Activated CD4-positive, alpha-beta T cell treated with anti-CD3 and anti-CD28 coated beads for 36 hours (primary cell): Measurements from ENCODE around the gene RALGPS1. TPM values are rescaled to one million over a fixed set of nuclear protein-coding genes. Genes with fewer than 3 reads are reported as not detected.

Source experiments
- ATAC-seq: fragments of 200-7000 bp; cut with Tn5 transposase; one replicate; pipeline ENCODE4 v1.10.0; 2021; ENCODE audit warnings: mild to moderate bottlenecking, moderate library complexity
- CTCF ChIA-PET: fragments of 350-600 bp; sonication (Branson Sonifier 250); formaldehyde crosslinking; loops from one replicate; lab custom pipeline; 2021; ENCODE audit warnings: antibody characterized with exemption; lab: Charles Lee
- POLR2A ChIA-PET: fragments of 350-600 bp; sonication (Branson Sonifier 250); formaldehyde crosslinking; loops from one replicate; lab custom pipeline; 2021; ENCODE audit warnings: antibody characterized with exemption, inconsistent platforms; lab: Charles Lee
- DNase-seq: peaks from one replicate; pipeline ENCODE4 v3.0.0-alpha.2; 2020
- H3K27ac Mint-ChIP-seq: one replicate; pipeline ENCODE4 v1.8.0; 2021; ENCODE audit warnings: mixed read lengths
- H3K27me3 Mint-ChIP-seq: one replicate; pipeline ENCODE4 v1.8.0; 2021; ENCODE audit warnings: mixed read lengths
- H3K36me3 Mint-ChIP-seq: one replicate; pipeline ENCODE4 v1.8.0; 2021; ENCODE audit warnings: low read depth, mixed read lengths
- H3K4me1 Mint-ChIP-seq: one replicate; pipeline ENCODE4 v1.8.0; 2021; ENCODE audit warnings: mixed read lengths
- H3K4me3 Mint-ChIP-seq: one replicate; pipeline ENCODE4 v1.8.0; 2021; ENCODE audit warnings: mild to moderate bottlenecking, moderate library complexity, mixed read lengths
- H3K9me3 Mint-ChIP-seq: one replicate; pipeline ENCODE4 v1.8.0; 2021; ENCODE audit warnings: low read depth, mixed read lengths
- intact Hi-C, 2 experiments: fragments of 100-400 bp; cut with DNase I in 1 of 2; cut with micrococcal nuclease in 1 of 2; formaldehyde crosslinking; loops; one replicate each; pipeline versions ENCODE4 v1.14.2 to v1.15.1; 2022 to 2024; cut with DNase I, micrococcal nuclease
- total RNA-seq, 2 experiments: library from RNA; stranded (reverse); gene quantifications; one replicate each; pipeline ENCODE4 v1.2.3, GENCODE V29; 2021

The RALGPS1 gene
- total RNA-seq, 2 experiments from 2014 or later, result 1.2 to 2.2 TPM

DNA sequence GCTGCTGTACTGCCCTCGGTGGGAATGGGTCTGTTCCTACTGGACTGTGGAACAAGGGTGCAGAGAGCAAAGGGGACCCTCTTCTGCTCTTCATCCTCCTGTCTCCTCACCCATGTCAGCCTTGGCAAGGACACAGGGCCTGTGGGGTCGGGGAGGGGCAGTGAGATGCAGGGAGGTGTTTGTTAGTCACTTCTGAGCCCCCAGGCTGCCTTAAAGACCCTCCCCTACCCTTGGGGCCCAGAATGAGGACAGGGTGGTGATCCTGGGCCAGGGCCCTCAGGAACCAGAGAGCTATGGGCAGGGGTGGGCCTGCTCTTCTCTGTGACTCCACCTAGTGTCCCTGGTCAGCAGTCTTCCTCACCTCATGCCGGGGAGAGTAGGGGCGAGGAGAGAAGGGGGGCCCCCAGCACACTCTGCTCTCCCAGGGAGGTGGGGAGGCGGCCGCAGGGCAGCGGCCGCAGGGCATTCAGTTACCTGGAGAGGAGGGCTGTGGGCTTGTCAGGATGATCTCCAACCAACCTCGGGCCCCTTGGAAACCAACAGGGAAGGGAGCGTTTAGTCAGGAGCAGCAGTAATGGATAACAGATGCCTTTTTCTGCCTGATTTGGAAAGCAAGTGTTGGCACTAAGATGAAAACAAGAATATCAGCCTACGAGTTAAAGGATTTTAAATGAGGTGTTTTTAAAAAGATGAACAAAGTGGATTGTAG lies 288.0 kb downstream of the RALGPS1 start:
- ATAC-seq (no peak), DNase-seq (no peak)
- intact Hi-C loops, result no loop called here
- Mint-ChIP-seq H3K27me3 (peaks cover under 1% of the 10 kb centered on the region), H3K4me3 (no peak overlapping the region), H3K4me1 (peaks cover 4% of the 10 kb centered on the region), H3K36me3 (no peaks in the 10 kb centered on the region), H3K27ac (no peak overlapping the region), H3K9me3 (no peaks in the 10 kb centered on the region)
- ChIA-PET POLR2A (interaction anchor here (0.5 kb wide), 1 partner anchor 167 kb away, joined by 4 read pairs; no protein-coding TSS in a partner anchor), CTCF (interaction anchor here (6.7 kb wide), 1 partner anchor 263 kb away, joined by 90 read pairs; no protein-coding TSS in a partner anchor)

DNA sequence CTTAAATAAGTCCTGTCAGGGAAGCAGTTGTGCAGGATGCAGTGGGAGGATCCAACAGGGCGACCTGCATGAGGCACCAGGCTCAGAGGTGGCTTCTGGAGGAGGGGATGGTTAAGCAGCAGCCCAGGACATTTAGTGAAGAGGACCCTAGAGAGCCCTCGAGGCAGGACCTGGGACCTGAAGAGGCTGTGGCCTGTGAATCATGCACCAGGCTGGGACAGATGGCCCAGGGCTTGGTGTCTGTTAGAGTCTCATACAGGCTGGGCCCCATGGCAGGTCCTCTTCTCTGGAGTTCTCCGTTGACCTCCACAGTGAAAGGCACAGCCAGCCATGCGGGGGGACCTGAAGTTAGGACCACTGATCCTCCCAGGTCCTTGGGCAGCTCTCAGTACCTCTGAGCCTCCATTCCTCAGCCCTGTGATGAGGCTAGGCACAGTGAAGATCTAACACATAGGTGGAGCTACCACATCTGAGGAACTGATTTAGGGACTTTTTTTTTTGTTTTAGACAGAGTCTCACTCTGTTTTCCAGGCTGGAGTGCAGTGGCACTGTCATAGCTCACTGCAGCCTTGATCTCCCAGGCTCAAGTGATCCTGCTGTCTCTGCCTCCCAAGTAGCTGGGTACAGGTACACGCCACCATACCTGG lies 289.2 kb downstream of the RALGPS1 start:
- Mint-ChIP-seq H3K27me3 (no peaks in the 10 kb centered on the region), H3K9me3 (no peaks in the 10 kb centered on the region), H3K4me1 (peaks cover 2% of the 10 kb centered on the region), H3K36me3 (no peaks in the 10 kb centered on the region), H3K4me3 (no peak overlapping the region), H3K27ac (no peak overlapping the region)
- ATAC-seq (no peak), DNase-seq (no peak)
- CTCF ChIA-PET, result interaction anchor here (0.6 kb wide), 3 partner anchors 24 to 894 kb away, joined by 3 to 5 read pairs (median 4); no protein-coding TSS in a partner anchor
- POLR2A ChIA-PET, result no interaction called here
- intact Hi-C loops, result no loop called here

DNA sequence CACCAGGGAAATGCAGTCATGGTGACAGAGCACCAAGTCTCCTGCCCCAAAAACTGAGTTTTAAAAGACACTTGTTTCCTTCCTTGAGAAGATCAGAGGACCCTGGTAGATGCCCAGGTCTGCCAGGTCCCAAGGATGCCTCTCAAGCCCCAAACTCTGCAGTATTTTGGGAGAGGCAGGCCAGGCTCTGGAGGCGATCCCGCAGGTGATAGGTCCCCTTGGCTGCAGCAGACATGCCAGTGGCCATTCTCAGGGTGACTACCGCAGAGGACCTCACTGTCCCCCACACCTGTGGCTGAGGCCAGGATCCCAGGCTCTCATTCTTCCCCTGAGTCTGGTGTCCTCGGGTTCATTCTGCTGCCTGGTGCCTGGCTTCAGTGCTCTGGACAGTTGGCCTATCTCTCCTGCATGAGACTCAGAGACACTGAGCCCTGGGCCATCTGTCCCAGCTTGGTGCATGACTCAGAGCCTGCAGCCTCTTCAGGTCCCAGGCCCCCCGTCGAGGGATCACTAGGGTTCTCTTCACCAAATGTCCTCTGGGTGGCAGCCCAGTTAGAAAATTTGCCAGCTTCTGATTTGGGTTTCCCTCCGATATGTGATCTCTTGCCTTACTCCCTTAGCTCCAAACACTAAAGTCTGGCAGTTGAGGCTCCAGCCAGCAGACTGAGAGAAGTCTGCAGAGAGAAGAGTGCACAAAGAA lies 290.3 kb downstream of the RALGPS1 start:
- CTCF ChIA-PET, result interaction anchor here (0.9 to 1.2 kb wide), 2 partner anchors 10 to 12 kb away, joined by 3 to 6 read pairs; no protein-coding TSS in a partner anchor
- H3K36me3 Mint-ChIP-seq, result no peaks in the 10 kb centered on the region
- POLR2A ChIA-PET, result interaction anchor here (0.6 kb wide), 1 partner anchor 12 kb away, joined by 3 read pairs; no protein-coding TSS in a partner anchor
- ATAC-seq (no peak), DNase-seq (peak; percentile 36)
- H3K9me3 Mint-ChIP-seq, result no peaks in the 10 kb centered on the region
- no peaks in the 10 kb centered on the region for H3K27me3 Mint-ChIP-seq
- no peak overlapping the region for H3K4me3 Mint-ChIP-seq
- intact Hi-C loops, result no loop called here
- H3K4me1 Mint-ChIP-seq, result no peaks in the 10 kb centered on the region
- no peak overlapping the region for H3K27ac Mint-ChIP-seq

DNA sequence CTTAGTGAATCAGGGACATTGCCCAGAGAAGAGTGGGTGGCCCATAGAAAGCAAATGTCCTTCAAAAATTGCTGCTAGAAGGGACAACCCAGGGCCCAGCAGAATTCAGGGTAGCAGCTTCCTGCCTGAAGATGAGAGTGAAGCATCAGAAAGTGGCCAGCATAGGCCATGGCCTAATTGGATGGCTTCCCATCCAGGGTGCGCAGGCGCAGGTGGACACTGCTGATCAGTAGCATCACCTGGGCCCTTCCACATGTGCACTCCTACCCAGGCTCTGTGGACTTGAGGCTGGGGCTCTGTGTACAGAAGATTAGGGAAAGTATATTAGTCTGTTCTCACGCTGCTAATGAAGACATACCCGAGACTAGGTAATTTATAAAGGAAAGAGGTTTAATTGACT lies 291.4 kb downstream of the RALGPS1 start:
- H3K4me1 Mint-ChIP-seq, result no peaks in the 10 kb centered on the region
- CTCF ChIA-PET, result interaction anchor here (0.6 to 1.2 kb wide), 2 partner anchors 8 to 265 kb away, joined by 3 to 6 read pairs; no protein-coding TSS in a partner anchor
- no peak overlapping the region for H3K4me3 Mint-ChIP-seq
- POLR2A ChIA-PET, result no interaction called here
- DNase-seq, result no peak
- H3K27ac Mint-ChIP-seq, result no peak overlapping the region
- ATAC-seq, result no peak
- H3K9me3 Mint-ChIP-seq, result no peaks in the 10 kb centered on the region
- no peaks in the 10 kb centered on the region for H3K36me3 Mint-ChIP-seq
- intact Hi-C loops, result no loop called here
- no peaks in the 10 kb centered on the region for H3K27me3 Mint-ChIP-seq

DNA sequence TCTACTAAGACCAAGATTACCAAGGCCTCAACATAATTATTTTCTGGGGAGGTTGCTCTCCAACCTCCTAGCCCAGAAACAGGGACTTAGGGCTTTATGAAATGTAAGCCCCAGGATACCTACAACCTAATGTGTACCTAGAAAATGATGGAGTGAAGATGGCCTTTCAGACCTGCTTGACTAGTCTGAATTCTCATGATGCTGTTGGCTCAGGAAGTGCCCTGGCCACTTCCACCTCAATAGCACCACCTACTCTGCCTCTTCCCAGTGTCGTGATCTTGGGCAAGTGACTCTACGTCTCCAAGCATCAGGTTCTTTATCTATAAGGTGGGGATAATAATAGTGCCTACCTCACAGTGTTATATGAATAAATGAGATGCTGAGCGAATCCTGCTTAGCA lies 292.1 kb downstream of the RALGPS1 start:
- Mint-ChIP-seq H3K27me3 (no peaks in the 10 kb centered on the region), H3K4me1 (no peaks in the 10 kb centered on the region), H3K27ac (no peak overlapping the region), H3K36me3 (no peaks in the 10 kb centered on the region), H3K4me3 (no peak overlapping the region), H3K9me3 (no peaks in the 10 kb centered on the region)
- DNase-seq (no peak), ATAC-seq (no peak)
- POLR2A ChIA-PET, result no interaction called here
- intact Hi-C loops, result no loop called here
- CTCF ChIA-PET, result no interaction called here

DNA sequence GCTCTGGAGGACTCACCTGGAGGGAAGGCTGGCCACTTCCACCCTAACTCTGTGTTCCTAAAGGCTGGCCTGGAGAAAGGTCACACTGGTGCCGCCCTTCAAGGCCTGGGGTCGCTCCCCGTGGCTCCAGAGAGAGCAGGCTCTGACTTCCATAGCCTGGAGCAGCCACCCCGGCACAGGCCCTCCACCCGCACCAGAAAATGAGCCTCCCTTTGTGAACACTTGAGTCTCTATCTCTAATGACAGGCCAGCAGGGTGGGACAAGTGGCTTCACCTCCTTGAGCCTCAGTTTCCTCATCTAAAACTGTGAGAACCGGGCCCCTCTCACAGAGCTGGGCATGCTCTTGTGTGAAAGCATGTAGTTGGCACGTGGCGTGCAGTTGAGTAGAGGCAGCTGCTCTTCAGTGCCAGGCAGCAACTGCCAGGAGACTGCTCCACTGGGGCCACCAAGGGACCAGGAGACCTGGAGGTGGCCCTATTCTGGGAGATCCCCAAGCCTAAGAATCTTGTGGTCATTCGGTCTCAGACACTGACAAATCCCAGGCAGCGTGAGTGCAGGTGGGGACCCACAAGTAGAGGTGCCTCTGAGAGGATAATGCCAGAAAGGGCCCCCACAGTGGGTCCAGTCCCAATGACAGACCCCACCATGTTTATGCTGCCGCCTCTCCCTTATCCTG lies 293.3 kb downstream of the RALGPS1 start:
- DNase-seq (no peak), ATAC-seq (no peak)
- H3K27me3 Mint-ChIP-seq, result no peaks in the 10 kb centered on the region
- H3K4me3 Mint-ChIP-seq, result no peak overlapping the region
- ChIA-PET POLR2A (no interaction called here), CTCF (no interaction called here)
- intact Hi-C loops, result no loop called here
- H3K27ac Mint-ChIP-seq, result no peak overlapping the region
- H3K4me1 Mint-ChIP-seq, result no peaks in the 10 kb centered on the region
- no peaks in the 10 kb centered on the region for H3K36me3 Mint-ChIP-seq
- no peaks in the 10 kb centered on the region for H3K9me3 Mint-ChIP-seq

DNA sequence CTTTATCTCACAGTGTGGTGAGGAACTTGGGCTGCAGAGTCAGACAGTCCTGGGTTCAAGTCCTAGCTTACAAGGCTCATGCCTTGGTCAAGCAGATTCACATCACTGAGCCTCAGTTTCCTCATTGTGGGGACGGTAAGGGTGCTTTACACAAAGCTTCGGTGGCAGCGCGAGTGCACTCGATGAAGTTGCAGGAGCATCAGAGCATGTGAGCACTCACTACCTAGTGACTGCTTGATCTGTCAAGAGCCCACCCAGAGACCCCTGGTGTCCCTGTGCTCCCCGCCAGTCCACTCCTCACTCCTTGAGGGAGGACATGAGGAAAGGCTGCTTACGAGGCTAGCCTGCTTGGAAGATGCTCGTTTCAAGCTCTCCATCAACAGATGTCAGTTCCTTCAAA lies 293.8 kb downstream of the RALGPS1 start:
- intact Hi-C loops, result no loop called here
- POLR2A ChIA-PET, result no interaction called here

DNA sequence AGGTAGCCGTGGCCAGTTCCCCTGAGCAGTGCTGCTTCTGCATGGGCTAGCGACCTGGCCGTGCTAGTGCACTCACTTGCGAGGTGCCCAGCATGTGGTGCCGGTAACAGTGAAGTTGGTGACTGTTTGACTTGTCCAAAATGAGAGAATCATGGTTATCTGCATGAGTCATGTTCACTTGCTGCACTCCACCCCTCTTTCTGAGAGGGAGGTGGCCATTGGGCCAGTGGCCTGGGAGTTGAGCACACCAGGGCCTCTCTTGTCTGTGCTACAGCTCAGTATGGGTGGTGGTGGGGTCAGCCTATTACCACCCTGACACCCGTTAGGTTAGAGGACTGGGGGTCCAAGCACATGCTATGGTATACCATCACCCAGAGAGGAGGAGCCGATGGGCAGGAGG lies 294.6 kb downstream of the RALGPS1 start:
- DNase-seq (no peak), ATAC-seq (no peak)
- Mint-ChIP-seq H3K27ac (no peak overlapping the region), H3K36me3 (no peaks in the 10 kb centered on the region), H3K4me3 (no peak overlapping the region), H3K4me1 (no peaks in the 10 kb centered on the region), H3K27me3 (no peaks in the 10 kb centered on the region), H3K9me3 (no peaks in the 10 kb centered on the region)
- intact Hi-C loops, result no loop called here
- ChIA-PET CTCF (no interaction called here), POLR2A (no interaction called here)

More for the DNA sequence above, 293.8 kb downstream of the RALGPS1 start:
- no peaks in the 10 kb centered on the region for H3K9me3 Mint-ChIP-seq
- no peaks in the 10 kb centered on the region for H3K27me3 Mint-ChIP-seq
- no peak for DNase-seq
- CTCF ChIA-PET, result no interaction called here
- no peak for ATAC-seq
- H3K4me1 Mint-ChIP-seq, result no peaks in the 10 kb centered on the region
- no peak overlapping the region for H3K4me3 Mint-ChIP-seq
- no peaks in the 10 kb centered on the region for H3K36me3 Mint-ChIP-seq
- H3K27ac Mint-ChIP-seq, result no peak overlapping the region

DNA sequence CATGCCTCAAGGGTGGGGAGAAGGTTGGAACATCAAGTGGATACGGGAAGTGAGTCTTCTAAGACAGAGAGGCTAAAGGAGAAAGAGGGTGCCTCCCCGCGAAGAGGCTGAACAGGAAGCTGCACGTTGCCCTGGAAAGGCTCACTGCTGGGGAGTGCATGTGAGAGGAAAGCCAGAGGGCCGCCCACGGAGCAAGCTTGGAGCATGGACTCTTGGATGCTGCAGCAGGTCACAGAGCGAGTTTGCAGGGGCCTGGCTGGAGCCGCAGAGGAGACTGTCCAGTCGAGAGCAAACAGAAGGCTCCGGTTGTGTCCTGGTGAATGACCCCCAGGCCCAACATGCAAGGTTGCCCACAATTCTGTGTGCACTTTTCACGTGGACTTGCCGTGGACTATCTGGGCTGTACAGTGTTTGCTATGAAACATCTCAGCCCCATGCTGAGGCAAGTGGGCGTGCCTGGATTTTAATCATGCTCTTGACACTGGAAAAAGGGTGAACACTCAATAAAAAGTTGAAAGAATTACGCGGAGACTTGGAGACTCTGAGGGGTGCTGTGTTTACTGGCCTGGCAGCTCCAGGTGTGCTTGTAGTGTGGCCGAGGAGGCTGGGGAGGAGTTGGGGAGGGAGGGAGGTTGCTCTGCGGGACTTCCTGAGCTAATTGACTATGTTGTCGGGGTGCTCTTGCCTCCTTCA lies 295.5 kb downstream of the RALGPS1 start:
- ChIA-PET POLR2A (interaction anchor here (0.6 kb wide), 1 partner anchor 197 kb away, joined by 3 read pairs; no protein-coding TSS in a partner anchor), CTCF (interaction anchor here (0.5 to 1.6 kb wide), 5 partner anchors 104 to 543 kb away, joined by 3 to 4 read pairs (median 3); no protein-coding TSS in a partner anchor)
- DNase-seq (no peak), ATAC-seq (no peak)
- Mint-ChIP-seq H3K4me1 (peaks cover 4% of the 10 kb centered on the region), H3K36me3 (no peaks in the 10 kb centered on the region), H3K27me3 (no peaks in the 10 kb centered on the region), H3K27ac (no peak overlapping the region), H3K9me3 (no peaks in the 10 kb centered on the region), H3K4me3 (no peak overlapping the region)
- intact Hi-C loops, result loop anchor here in 1 of 2 experiments (5.0 kb wide), 1 partner anchor 137 kb away; no protein-coding TSS in a partner anchor

DNA sequence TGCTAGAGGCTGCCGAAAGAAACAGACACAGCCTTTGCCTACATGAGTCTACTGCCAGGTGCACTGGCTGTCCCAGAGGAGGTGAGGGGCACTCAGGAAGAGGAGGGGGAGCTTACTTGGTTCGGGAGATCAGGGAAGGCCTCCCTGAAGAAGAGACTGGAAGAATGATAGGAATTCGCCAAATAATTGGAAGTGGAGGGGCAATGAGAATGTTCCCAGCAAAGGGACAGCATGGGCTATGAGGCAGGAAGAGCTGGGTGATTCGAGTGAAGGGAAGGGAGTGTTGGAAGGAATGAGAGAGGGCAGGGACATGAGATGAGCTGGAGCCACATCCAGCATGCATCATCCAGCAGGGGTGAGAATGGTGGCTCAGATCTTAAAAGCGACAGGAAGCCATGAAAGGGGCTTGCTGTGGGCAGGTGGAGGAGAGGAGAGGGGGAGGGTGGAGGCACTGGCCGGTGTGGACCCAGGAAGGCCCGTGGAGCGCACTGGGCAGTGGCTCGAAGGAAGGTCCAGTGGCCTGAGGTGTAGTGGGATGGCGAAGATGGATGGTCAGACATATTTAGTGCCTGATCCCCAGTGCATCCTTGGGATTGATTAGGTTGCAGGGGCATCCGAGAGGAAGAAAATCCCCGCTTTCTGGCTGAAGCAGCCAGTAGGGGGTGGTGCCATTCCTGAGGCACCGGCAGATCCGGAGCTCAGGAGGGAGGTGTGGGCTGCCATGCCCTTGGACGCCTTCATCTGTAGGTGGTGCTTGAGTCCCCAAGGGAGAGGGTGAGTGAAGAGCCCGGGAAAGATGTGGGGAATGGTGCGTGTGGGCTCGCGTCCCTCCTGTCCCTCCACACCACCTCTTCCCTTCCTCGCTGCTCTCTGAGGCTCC lies 296.5 kb downstream of the RALGPS1 start:
- no peaks in the 10 kb centered on the region for H3K27me3 Mint-ChIP-seq
- H3K4me3 Mint-ChIP-seq, result no peak overlapping the region
- H3K4me1 Mint-ChIP-seq, result peaks cover 4% of the 10 kb centered on the region
- POLR2A ChIA-PET, result no interaction called here
- ATAC-seq (no peak), DNase-seq (no peak)
- H3K27ac Mint-ChIP-seq, result no peak overlapping the region
- intact Hi-C loops, result loop anchor here in 1 of 2 experiments (5.0 kb wide), 1 partner anchor 136 kb away; no protein-coding TSS in a partner anchor
- H3K36me3 Mint-ChIP-seq, result no peaks in the 10 kb centered on the region
- CTCF ChIA-PET, result interaction anchor here (0.5 to 1.6 kb wide), 3 partner anchors 244 to 542 kb away, joined by 3 to 4 read pairs (median 3); no protein-coding TSS in a partner anchor
- H3K9me3 Mint-ChIP-seq, result no peaks in the 10 kb centered on the region
